Measurements from ENCODE around the gene GUCA2A.
"Not testable (repeated sequence)": the region's sequence is repeated elsewhere in the genome, so short reads cannot be mapped to it uniquely, and the experiment has no call there.

DNA sequence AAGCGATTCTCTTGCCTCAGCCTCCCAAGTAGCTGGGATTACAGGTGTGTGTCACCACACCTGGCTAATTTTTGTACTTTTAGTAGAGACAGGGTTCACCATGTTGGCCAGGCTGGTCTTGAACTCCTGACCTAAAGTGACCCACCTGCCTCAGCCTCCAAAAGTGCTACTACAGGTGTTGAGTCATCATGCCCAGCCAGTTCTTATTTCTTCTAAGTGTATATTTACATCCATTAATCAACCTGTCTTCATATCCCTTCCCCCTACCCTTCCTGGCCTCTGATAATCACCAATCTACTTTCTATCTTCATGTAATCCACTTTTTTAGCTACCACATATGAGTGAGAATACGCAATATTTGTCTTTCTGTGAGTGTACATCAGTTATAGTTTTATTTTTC lies 42.4 kb upstream of the GUCA2A start:
- TF ChIP-seq, protein P1, sequence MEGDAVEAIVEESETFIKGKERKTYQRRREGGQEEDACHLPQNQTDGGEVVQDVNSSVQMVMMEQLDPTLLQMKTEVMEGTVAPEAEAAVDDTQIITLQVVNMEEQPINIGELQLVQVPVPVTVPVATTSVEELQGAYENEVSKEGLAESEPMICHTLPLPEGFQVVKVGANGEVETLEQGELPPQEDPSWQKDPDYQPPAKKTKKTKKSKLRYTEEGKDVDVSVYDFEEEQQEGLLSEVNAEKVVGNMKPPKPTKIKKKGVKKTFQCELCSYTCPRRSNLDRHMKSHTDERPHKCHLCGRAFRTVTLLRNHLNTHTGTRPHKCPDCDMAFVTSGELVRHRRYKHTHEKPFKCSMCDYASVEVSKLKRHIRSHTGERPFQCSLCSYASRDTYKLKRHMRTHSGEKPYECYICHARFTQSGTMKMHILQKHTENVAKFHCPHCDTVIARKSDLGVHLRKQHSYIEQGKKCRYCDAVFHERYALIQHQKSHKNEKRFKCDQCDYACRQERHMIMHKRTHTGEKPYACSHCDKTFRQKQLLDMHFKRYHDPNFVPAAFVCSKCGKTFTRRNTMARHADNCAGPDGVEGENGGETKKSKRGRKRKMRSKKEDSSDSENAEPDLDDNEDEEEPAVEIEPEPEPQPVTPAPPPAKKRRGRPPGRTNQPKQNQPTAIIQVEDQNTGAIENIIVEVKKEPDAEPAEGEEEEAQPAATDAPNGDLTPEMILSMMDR (IDR thresholded peaks at IDR 0.05 in 4 of 5, conservative IDR thresholded peaks at IDR 0.05 in 1 of 5), result not testable (repeated sequence)
- not testable (repeated sequence) for TF ChIP-seq POLR2A (IDR thresholded peaks at IDR 0.05)
